IPS-15b (cell line): ENCODE measurements around the gene DAD1.
A peak's percentile ranks its signal among the peaks of the same experiment; 100 is the strongest.

Source experiments
- H3K27me3 ChIP-seq: one replicate; pipeline ENCODE4 v1.6.1; 2013; ENCODE audit warnings: low read length; ENCODE audit not compliant: control insufficient read depth, insufficient read depth
- H3K36me3 ChIP-seq: one replicate; pipeline ENCODE4 v1.6.1; 2013; ENCODE audit warnings: low read length; ENCODE audit not compliant: control insufficient read depth, insufficient read depth
- H3K4me1 ChIP-seq: one replicate; pipeline ENCODE4 v1.6.1; 2013; ENCODE audit warnings: mild to moderate bottlenecking, low read length; ENCODE audit not compliant: control insufficient read depth, insufficient read depth
- H3K4me3 ChIP-seq: one replicate; pipeline ENCODE4 v1.5.1; 2013; ENCODE audit warnings: low read depth, low read length
- H3K9ac ChIP-seq: one replicate; pipeline ENCODE4 v1.6.1; 2013; ENCODE audit warnings: low read depth, mild to moderate bottlenecking, low read length
- H3K9me3 ChIP-seq: one replicate; pipeline ENCODE4 v1.6.1; 2013; ENCODE audit warnings: mild to moderate bottlenecking, low read length; ENCODE audit not compliant: control insufficient read depth, insufficient read depth

Gene DAD1

DNA sequence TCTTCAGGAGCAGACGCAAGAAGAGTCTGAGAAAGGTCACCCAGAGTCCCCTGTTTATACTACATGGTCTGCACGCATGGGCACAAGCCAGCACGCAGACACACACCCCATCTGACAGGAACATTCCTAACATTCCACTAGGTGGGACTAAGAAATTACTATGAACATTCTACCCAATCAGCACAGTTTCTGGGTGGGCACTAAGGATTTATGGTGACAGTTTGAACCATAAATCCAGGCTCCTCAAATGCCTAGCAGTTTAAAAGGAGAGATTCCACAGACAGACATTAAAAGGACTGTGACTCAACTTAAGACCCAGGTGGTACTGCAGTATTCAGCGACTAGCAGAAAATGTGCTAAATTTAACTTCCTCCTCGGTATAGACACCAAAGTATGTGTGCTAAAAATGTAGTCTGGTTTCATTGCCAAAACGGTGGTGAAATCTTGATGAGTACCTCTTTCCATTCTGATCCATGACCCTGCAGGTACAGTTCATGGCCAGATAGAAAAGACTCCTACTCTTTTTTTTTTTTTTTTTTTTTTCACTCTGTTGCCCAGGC is 25.3 kb upstream of the DAD1 start:
- Histone ChIP-seq H3K9ac (peak overlapping the region; percentile 2), H3K36me3 (peaks cover 19% of the 10 kb centered on the region), H3K4me1 (peaks cover 6% of the 10 kb centered on the region), H3K27me3 (no peaks in the 10 kb centered on the region), H3K4me3 (no peak overlapping the region), H3K9me3 (no peaks in the 10 kb centered on the region)

GRCh38 chr14:22613736-22614239 is 24.8 kb upstream of the DAD1 start:
- H3K4me1 ChIP-seq: peaks cover 6% of the 10 kb centered on the region
- no peak overlapping the region for H3K4me3 ChIP-seq
- no peaks in the 10 kb centered on the region for H3K9me3 ChIP-seq
- H3K9ac ChIP-seq: peak overlapping the region; percentile 2
- no peaks in the 10 kb centered on the region for H3K27me3 ChIP-seq
- peaks cover 19% of the 10 kb centered on the region for H3K36me3 ChIP-seq

DNA sequence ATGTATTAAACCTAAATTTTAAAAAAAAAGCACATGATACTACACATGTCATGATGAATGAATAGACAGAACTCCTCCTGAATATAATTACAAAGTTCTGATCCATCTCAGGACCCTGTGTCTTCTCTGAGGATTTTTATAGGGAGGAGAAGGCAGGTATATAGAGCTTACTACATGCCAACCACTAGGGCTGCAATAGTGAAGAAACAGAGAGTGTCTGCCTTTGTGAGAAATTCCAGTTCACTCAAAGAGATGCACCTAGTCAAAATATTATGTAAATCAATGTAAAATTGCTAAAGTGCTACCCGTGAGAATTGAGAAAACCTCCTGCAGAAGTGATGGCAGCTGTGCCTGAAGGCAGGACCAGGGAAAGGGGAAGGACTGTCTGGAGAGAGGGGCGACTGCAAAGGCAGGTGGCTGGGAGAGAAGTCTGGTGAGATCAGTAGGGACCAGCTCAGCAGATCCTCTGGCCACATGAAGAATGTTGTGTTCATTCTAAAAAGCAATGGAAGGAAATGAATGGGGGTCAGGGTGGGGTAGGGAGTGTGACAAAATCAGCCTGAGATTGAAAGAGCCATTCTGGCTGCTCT is 24.2 kb upstream of the DAD1 start:
- Histone ChIP-seq H3K4me3 (no peak overlapping the region), H3K4me1 (peaks cover 6% of the 10 kb centered on the region), H3K36me3 (peaks cover 19% of the 10 kb centered on the region), H3K9ac (no peak overlapping the region), H3K9me3 (no peaks in the 10 kb centered on the region), H3K27me3 (no peaks in the 10 kb centered on the region)

GRCh38 chr14:22610931-22611330 is 21.9 kb upstream of the DAD1 start:
- peaks cover 36% of the 10 kb centered on the region for H3K36me3 ChIP-seq
- no peaks in the 10 kb centered on the region for H3K27me3 ChIP-seq
- H3K4me1 ChIP-seq: peaks cover 6% of the 10 kb centered on the region
- no peak overlapping the region for H3K4me3 ChIP-seq
- H3K9me3 ChIP-seq: no peaks in the 10 kb centered on the region
- H3K9ac ChIP-seq: no peak overlapping the region

- Histone ChIP-seq H3K4me3 (no peak overlapping the region), H3K36me3 (peaks cover 61% of the 10 kb centered on the region), H3K4me1 (no peaks in the 10 kb centered on the region), H3K9me3 (no peaks in the 10 kb centered on the region), H3K9ac (no peak overlapping the region), H3K27me3 (no peaks in the 10 kb centered on the region)
These were observed 18.3 kb upstream of the DAD1 start for GRCh38 chr14:22607291-22607690.

- H3K36me3 ChIP-seq: peaks cover 68% of the 10 kb centered on the region
These were observed 17.4 kb upstream of the DAD1 start for GRCh38 chr14:22606380-22606779.

DNA sequence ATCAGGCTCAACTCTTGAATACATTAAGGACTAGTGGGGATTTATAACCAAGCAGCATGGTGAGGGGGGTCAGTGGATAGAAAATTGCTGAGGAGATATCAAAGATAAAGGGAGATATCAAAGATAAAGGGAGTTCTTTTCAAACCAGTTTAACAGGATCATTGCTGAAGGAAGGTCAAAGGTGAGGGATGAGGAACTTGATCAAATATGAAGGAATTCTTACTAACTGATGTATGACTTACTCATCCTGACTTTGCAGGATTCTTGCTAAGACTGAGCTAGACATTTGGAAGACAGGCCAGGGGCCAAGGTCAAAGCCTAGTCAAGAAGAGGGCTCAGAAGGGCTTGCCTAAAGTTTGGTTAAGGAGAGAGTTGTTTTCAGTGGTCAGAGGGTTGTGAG is 13.8 kb upstream of the DAD1 start:
- Histone ChIP-seq H3K9me3 (no peaks in the 10 kb centered on the region), H3K4me3 (no peak overlapping the region), H3K27me3 (no peaks in the 10 kb centered on the region), H3K36me3 (peaks cover 52% of the 10 kb centered on the region), H3K4me1 (peaks cover 8% of the 10 kb centered on the region), H3K9ac (no peak overlapping the region)

More at GRCh38 chr14:22606380-22606779, 17.4 kb upstream of the DAD1 start:
- Histone ChIP-seq H3K27me3 (no peaks in the 10 kb centered on the region), H3K9me3 (no peaks in the 10 kb centered on the region), H3K4me1 (no peaks in the 10 kb centered on the region), H3K9ac (no peak overlapping the region), H3K4me3 (no peak overlapping the region)

DNA sequence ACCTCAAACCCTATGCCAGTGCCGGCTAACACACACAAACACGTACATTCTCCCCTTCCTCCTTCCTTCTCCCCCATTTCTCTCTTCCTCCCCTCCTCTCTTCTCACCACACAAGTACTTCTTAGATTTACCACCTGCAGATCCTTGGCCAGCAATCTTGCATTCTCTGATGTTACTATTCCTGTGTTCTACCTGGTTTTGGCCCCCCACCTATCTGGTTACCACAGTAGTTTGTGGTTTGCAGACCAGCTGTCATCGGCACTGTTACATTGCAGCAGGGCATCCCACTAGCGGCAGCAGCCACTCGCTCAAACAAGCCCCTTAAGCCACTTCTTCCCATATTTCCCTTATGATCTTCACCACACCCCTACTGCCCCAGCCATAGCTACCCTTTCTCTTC is 13.0 kb upstream of the DAD1 start:
- H3K36me3 ChIP-seq: peaks cover 43% of the 10 kb centered on the region

DNA sequence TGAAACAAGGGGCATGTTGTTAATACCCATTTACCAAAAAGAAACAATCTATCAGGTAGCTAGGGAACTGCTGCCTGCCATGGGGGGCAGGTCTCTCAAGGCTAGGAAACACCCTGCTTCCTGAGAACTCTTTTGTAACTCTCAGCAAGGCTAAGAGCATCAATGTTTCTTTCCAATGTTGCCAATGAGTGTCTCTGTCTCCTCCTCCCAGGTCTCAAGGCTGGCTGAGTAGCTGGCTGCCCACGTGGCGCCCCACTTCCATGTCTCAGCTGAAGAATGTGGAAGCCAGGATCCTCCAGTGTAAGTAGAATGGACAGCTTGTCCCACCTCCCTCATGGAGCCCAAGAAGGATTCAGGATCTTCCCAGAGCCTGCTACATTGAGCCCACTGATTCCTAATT is 12.4 kb upstream of the DAD1 start:
- H3K9me3 ChIP-seq: no peaks in the 10 kb centered on the region
- H3K4me1 ChIP-seq: peaks cover 11% of the 10 kb centered on the region
- H3K36me3 ChIP-seq: peaks cover 39% of the 10 kb centered on the region
- H3K9ac ChIP-seq: no peak overlapping the region
- no peaks in the 10 kb centered on the region for H3K27me3 ChIP-seq
- H3K4me3 ChIP-seq: no peak overlapping the region

More for the DNA sequence above, 13.0 kb upstream of the DAD1 start:
- Histone ChIP-seq H3K4me3 (no peak overlapping the region), H3K9ac (no peak overlapping the region), H3K9me3 (no peaks in the 10 kb centered on the region), H3K27me3 (no peaks in the 10 kb centered on the region), H3K4me1 (peaks cover 8% of the 10 kb centered on the region)

- no peaks in the 10 kb centered on the region for H3K9me3 ChIP-seq
- H3K9ac ChIP-seq: no peak overlapping the region
- H3K36me3 ChIP-seq: peaks cover 28% of the 10 kb centered on the region
- no peaks in the 10 kb centered on the region for H3K27me3 ChIP-seq
- H3K4me3 ChIP-seq: no peak overlapping the region
- H3K4me1 ChIP-seq: peaks cover 11% of the 10 kb centered on the region
These were observed 11.0 kb upstream of the DAD1 start for GRCh38 chr14:22600027-22600426.

- peak overlapping the region; percentile 98 for H3K4me3 ChIP-seq
- H3K4me1 ChIP-seq: peaks cover 11% of the 10 kb centered on the region
- peaks cover 24% of the 10 kb centered on the region for H3K36me3 ChIP-seq
- H3K9ac ChIP-seq: peak overlapping the region; percentile 66
- H3K9me3 ChIP-seq: no peaks in the 10 kb centered on the region
- H3K27me3 ChIP-seq: no peaks in the 10 kb centered on the region
These were observed 10.3 kb upstream of the DAD1 start for GRCh38 chr14:22599349-22599748.

GRCh38 chr14:22598896-22599244 is 9.8 kb upstream of the DAD1 start:
- H3K36me3 ChIP-seq: peaks cover 23% of the 10 kb centered on the region
- no peaks in the 10 kb centered on the region for H3K27me3 ChIP-seq
- peaks cover 11% of the 10 kb centered on the region for H3K4me1 ChIP-seq
- H3K9me3 ChIP-seq: no peaks in the 10 kb centered on the region
- H3K9ac ChIP-seq: peak overlapping the region; percentile 66
- peak overlapping the region; percentile 98 for H3K4me3 ChIP-seq
